Gastroesophageal sphincter (tissue), 3 donors: Measurements from ENCODE around the gene ABCG4.

ENCODE experiments used
- POLR2AphosphoS5 ChIP-seq: sonication (generic); formaldehyde crosslinking; IDR thresholded peaks from one replicate; pipeline ENCODE4 v1.6.1; 2017; ENCODE audit warnings: antibody characterized with exemption
- TF ChIP-seq, protein P1 (sequence below), 4 experiments: fragments of 200-600 bp in 2 of 4; fragments of 450-650 bp in 2 of 4; sonication (generic) in 1 of 4; IDR thresholded peaks; one replicate each; pipeline ENCODE4 v1.5.1; 2017 to 2019; ENCODE audit warnings: antibody characterized with exemption in 4 of 4, mild to moderate bottlenecking in 2 of 4, moderate library complexity in 2 of 4

DNA sequence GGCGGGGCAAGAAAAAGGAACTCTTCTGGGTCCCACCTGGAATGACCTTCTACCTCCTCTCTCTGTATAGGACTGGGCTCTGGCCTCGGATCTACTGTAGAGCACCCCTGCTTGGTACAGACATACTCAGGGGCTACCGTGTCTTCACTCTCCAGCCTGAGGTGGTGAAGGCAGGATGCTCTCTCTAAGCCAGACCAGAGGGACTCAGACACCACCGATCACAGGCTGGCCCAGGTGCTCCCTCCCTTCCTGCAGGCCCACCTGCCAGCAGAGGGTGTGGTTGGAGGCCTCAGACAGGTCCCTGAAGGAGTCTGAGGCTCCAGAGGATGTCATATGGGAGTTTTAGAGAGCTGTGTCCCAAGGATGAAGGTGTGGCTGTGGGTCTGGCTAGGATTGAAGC is 40.5 kb downstream of the ABCG4 start:
- TF ChIP-seq, protein P1, sequence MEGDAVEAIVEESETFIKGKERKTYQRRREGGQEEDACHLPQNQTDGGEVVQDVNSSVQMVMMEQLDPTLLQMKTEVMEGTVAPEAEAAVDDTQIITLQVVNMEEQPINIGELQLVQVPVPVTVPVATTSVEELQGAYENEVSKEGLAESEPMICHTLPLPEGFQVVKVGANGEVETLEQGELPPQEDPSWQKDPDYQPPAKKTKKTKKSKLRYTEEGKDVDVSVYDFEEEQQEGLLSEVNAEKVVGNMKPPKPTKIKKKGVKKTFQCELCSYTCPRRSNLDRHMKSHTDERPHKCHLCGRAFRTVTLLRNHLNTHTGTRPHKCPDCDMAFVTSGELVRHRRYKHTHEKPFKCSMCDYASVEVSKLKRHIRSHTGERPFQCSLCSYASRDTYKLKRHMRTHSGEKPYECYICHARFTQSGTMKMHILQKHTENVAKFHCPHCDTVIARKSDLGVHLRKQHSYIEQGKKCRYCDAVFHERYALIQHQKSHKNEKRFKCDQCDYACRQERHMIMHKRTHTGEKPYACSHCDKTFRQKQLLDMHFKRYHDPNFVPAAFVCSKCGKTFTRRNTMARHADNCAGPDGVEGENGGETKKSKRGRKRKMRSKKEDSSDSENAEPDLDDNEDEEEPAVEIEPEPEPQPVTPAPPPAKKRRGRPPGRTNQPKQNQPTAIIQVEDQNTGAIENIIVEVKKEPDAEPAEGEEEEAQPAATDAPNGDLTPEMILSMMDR (IDR thresholded peaks at IDR 0.05) = no peak
- no peak for TF ChIP-seq POLR2AphosphoS5
